ENCODE data around the gene FXYD3.

Gene FXYD3

GRCh38 chr19:35094656-35095055, 21.0 kb upstream of the FXYD3 start:
- Histone ChIP-seq H3K9ac (ENCODE audit: low read length) (no peak overlapping the region), H2BK12ac (ENCODE audit: low read length in 2 of 2) (no peak overlapping the region), H3K79me1 (replicated peaks; ENCODE audit: low read length, poor library complexity, severe bottlenecking) (no peaks in the 10 kb centered on the region), H3K4ac (ENCODE audit: low read depth in 1 of 2, low read length in 2 of 2) (no peak overlapping the region), H3K23ac (ENCODE audit: low read length in 2 of 2) (no peak overlapping the region), H4K8ac (ENCODE audit: low read length) (no peak overlapping the region), H4K91ac (ENCODE audit: low read length) (no peak overlapping the region), H3K27ac (ENCODE audit: low read length, poor library complexity, severe bottlenecking) (no peak overlapping the region), H3K14ac (ENCODE audit: low read length in 2 of 2) (no peak overlapping the region), H2BK15ac (ENCODE audit: low read depth, poor library complexity, severe bottlenecking) (no peak overlapping the region), H3K4me3 (ENCODE audit: insufficient read depth in 1 of 2, low read depth in 1 of 2, low read length in 2 of 2) (no peak overlapping the region), H3K27me3 (ENCODE audit: control insufficient read depth in 1 of 2, insufficient read depth in 1 of 2, low read length in 2 of 2) (peaks cover 6 to 16% of the 10 kb centered on the region in 2 experiments), H2AFZ (ENCODE audit: low read depth, low read length) (no peak overlapping the region), H2BK120ac (ENCODE audit: low read depth, low read length) (no peak overlapping the region), H3K4me2 (ENCODE audit: low read length, poor library complexity, severe bottlenecking) (no peak overlapping the region), H2AK5ac (ENCODE audit: low read length, severe bottlenecking) (no peak overlapping the region), H3K18ac (ENCODE audit: low read depth in 1 of 2, low read length in 2 of 2) (no peak overlapping the region), H3K4me1 (ENCODE audit: control insufficient read depth, insufficient read depth, low read depth, low read length) (peaks cover 4% of the 10 kb centered on the region), H3K9me3 (ENCODE audit: control insufficient read depth, low read length) (no peaks in the 10 kb centered on the region), H3K36me3 (ENCODE audit: control insufficient read depth in 1 of 2, insufficient read depth in 2 of 2, low read depth in 1 of 2, low read length in 2 of 2) (no peaks in the 10 kb centered on the region), H2BK5ac (ENCODE audit: low read depth, low read length, poor library complexity, severe bottlenecking) (no peak overlapping the region)
- 100% methylated on average over 4 of the region's 4 CpGs for WGBS
- DNase-seq: no peak

- H3K79me1 ChIP-seq (replicated peaks; ENCODE audit: low read length, poor library complexity, severe bottlenecking): no peaks in the 10 kb centered on the region
- no peak overlapping the region for H3K4me3 ChIP-seq (ENCODE audit: insufficient read depth in 1 of 2, low read depth in 1 of 2, low read length in 2 of 2)
- 72% methylated on average over 8 of the region's 8 CpGs for WGBS
- no peaks in the 10 kb centered on the region for H3K36me3 ChIP-seq (ENCODE audit: control insufficient read depth in 1 of 2, insufficient read depth in 2 of 2, low read depth in 1 of 2, low read length in 2 of 2)
- no peak overlapping the region for H3K27ac ChIP-seq (ENCODE audit: low read length, poor library complexity, severe bottlenecking)
- no peak overlapping the region for H3K18ac ChIP-seq (ENCODE audit: low read depth in 1 of 2, low read length in 2 of 2)
- H3K27me3 ChIP-seq (ENCODE audit: control insufficient read depth in 1 of 2, insufficient read depth in 1 of 2, low read length in 2 of 2): peaks cover 8 to 9% of the 10 kb centered on the region in 2 experiments
- DNase-seq: no peak
- no peak overlapping the region for H3K23ac ChIP-seq (ENCODE audit: low read length in 2 of 2)
- no peak overlapping the region for H2AFZ ChIP-seq (ENCODE audit: low read depth, low read length)
- H2AK5ac ChIP-seq (ENCODE audit: low read length, severe bottlenecking): no peak overlapping the region
- no peak overlapping the region for H4K91ac ChIP-seq (ENCODE audit: low read length)
- no peak overlapping the region for H2BK5ac ChIP-seq (ENCODE audit: low read depth, low read length, poor library complexity, severe bottlenecking)
- no peak overlapping the region for H4K8ac ChIP-seq (ENCODE audit: low read length)
- H2BK15ac ChIP-seq (ENCODE audit: low read depth, poor library complexity, severe bottlenecking): no peak overlapping the region
- no peak overlapping the region for H2BK12ac ChIP-seq (ENCODE audit: low read length in 2 of 2)
- peaks cover 4% of the 10 kb centered on the region for H3K4me1 ChIP-seq (ENCODE audit: control insufficient read depth, insufficient read depth, low read depth, low read length)
- no peak overlapping the region for H3K4ac ChIP-seq (ENCODE audit: low read depth in 1 of 2, low read length in 2 of 2)
- no peak overlapping the region for H3K14ac ChIP-seq (ENCODE audit: low read length in 2 of 2)
- H3K9me3 ChIP-seq (ENCODE audit: control insufficient read depth, low read length): no peaks in the 10 kb centered on the region
- H3K4me2 ChIP-seq (ENCODE audit: low read length, poor library complexity, severe bottlenecking): no peak overlapping the region
- no peak overlapping the region for H2BK120ac ChIP-seq (ENCODE audit: low read depth, low read length)
- no peak overlapping the region for H3K9ac ChIP-seq (ENCODE audit: low read length)
These were observed 19.8 kb upstream of the FXYD3 start for GRCh38 chr19:35095667-35096368.

- H3K4me2 ChIP-seq (ENCODE audit: low read length, poor library complexity, severe bottlenecking): no peak overlapping the region
- DNase-seq: no peak
- 91% methylated on average over 29 of the region's 29 CpGs for WGBS
These were observed 17.1 kb upstream of the FXYD3 start for GRCh38 chr19:35098413-35099049.

GRCh38 chr19:35099155-35099896, 16.3 kb upstream of the FXYD3 start:
- Histone ChIP-seq H3K9ac (ENCODE audit: low read length) (no peak overlapping the region), H2BK12ac (ENCODE audit: low read length in 2 of 2) (no peak overlapping the region), H2BK5ac (ENCODE audit: low read depth, low read length, poor library complexity, severe bottlenecking) (no peak overlapping the region), H2BK120ac (ENCODE audit: low read depth, low read length) (no peak overlapping the region), H4K91ac (ENCODE audit: low read length) (no peak overlapping the region), H3K23ac (ENCODE audit: low read length in 2 of 2) (no peak overlapping the region), H3K9me3 (ENCODE audit: control insufficient read depth, low read length) (no peaks in the 10 kb centered on the region), H3K27ac (ENCODE audit: low read length, poor library complexity, severe bottlenecking) (no peak overlapping the region), H3K79me1 (replicated peaks; ENCODE audit: low read length, poor library complexity, severe bottlenecking) (no peaks in the 10 kb centered on the region), H3K18ac (ENCODE audit: low read depth in 1 of 2, low read length in 2 of 2) (no peak overlapping the region), H3K4me2 (ENCODE audit: low read length, poor library complexity, severe bottlenecking) (no peak overlapping the region), H3K27me3 (ENCODE audit: control insufficient read depth in 1 of 2, insufficient read depth in 1 of 2, low read length in 2 of 2) (peaks cover 6 to 9% of the 10 kb centered on the region in 2 experiments), H3K4me3 (ENCODE audit: insufficient read depth in 1 of 2, low read depth in 1 of 2, low read length in 2 of 2) (no peak overlapping the region), H2BK15ac (ENCODE audit: low read depth, poor library complexity, severe bottlenecking) (no peak overlapping the region), H3K36me3 (ENCODE audit: control insufficient read depth in 1 of 2, insufficient read depth in 2 of 2, low read depth in 1 of 2, low read length in 2 of 2) (no peaks in the 10 kb centered on the region), H2AFZ (ENCODE audit: low read depth, low read length) (no peak overlapping the region), H3K14ac (ENCODE audit: low read length in 2 of 2) (no peak overlapping the region), H3K4ac (ENCODE audit: low read depth in 1 of 2, low read length in 2 of 2) (no peak overlapping the region), H3K4me1 (ENCODE audit: control insufficient read depth, insufficient read depth, low read depth, low read length) (peaks cover 3% of the 10 kb centered on the region), H4K8ac (ENCODE audit: low read length) (no peak overlapping the region), H2AK5ac (ENCODE audit: low read length, severe bottlenecking) (no peak overlapping the region)
- 81% methylated on average over 21 of the region's 21 CpGs for WGBS
- DNase-seq: no peak

More at GRCh38 chr19:35098413-35099049, 17.1 kb upstream of the FXYD3 start:
- H3K9ac ChIP-seq (ENCODE audit: low read length): no peak overlapping the region
- H4K8ac ChIP-seq (ENCODE audit: low read length): no peak overlapping the region
- H3K36me3 ChIP-seq (ENCODE audit: control insufficient read depth in 1 of 2, insufficient read depth in 2 of 2, low read depth in 1 of 2, low read length in 2 of 2): no peaks in the 10 kb centered on the region
- no peak overlapping the region for H3K27ac ChIP-seq (ENCODE audit: low read length, poor library complexity, severe bottlenecking)
- H3K4me3 ChIP-seq (ENCODE audit: insufficient read depth in 1 of 2, low read depth in 1 of 2, low read length in 2 of 2): no peak overlapping the region
- H2AK5ac ChIP-seq (ENCODE audit: low read length, severe bottlenecking): no peak overlapping the region
- no peak overlapping the region for H2AFZ ChIP-seq (ENCODE audit: low read depth, low read length)
- no peak overlapping the region for H3K23ac ChIP-seq (ENCODE audit: low read length in 2 of 2)
- no peak overlapping the region for H3K18ac ChIP-seq (ENCODE audit: low read depth in 1 of 2, low read length in 2 of 2)
- H3K4me1 ChIP-seq (ENCODE audit: control insufficient read depth, insufficient read depth, low read depth, low read length): peaks cover 3% of the 10 kb centered on the region
- no peak overlapping the region for H2BK5ac ChIP-seq (ENCODE audit: low read depth, low read length, poor library complexity, severe bottlenecking)
- no peaks in the 10 kb centered on the region for H3K9me3 ChIP-seq (ENCODE audit: control insufficient read depth, low read length)
- H2BK120ac ChIP-seq (ENCODE audit: low read depth, low read length): no peak overlapping the region
- no peak overlapping the region for H3K14ac ChIP-seq (ENCODE audit: low read length in 2 of 2)
- no peak overlapping the region for H3K4ac ChIP-seq (ENCODE audit: low read depth in 1 of 2, low read length in 2 of 2)
- peaks cover 6 to 9% of the 10 kb centered on the region in 2 experiments for H3K27me3 ChIP-seq (ENCODE audit: control insufficient read depth in 1 of 2, insufficient read depth in 1 of 2, low read length in 2 of 2)
- H2BK12ac ChIP-seq (ENCODE audit: low read length in 2 of 2): no peak overlapping the region
- H2BK15ac ChIP-seq (ENCODE audit: low read depth, poor library complexity, severe bottlenecking): no peak overlapping the region
- H4K91ac ChIP-seq (ENCODE audit: low read length): no peak overlapping the region
- no peaks in the 10 kb centered on the region for H3K79me1 ChIP-seq (replicated peaks; ENCODE audit: low read length, poor library complexity, severe bottlenecking)

Measured in mesenchymal stem cell (in vitro differentiated cells and primary cell).